CD4-positive, alpha-beta T cell treated with Interleukin-1 beta for 1 hour (primary cell): ENCODE measurements around the gene TIAM1.
A peak's percentile ranks its signal among the peaks of the same experiment; 100 is the strongest.

Source experiments
- DNase-seq, 2 donors: peaks; one replicate each; pipeline ENCODE4 v3.0.0-alpha.2; 2020 to 2022

TIAM1 gene, protein sequence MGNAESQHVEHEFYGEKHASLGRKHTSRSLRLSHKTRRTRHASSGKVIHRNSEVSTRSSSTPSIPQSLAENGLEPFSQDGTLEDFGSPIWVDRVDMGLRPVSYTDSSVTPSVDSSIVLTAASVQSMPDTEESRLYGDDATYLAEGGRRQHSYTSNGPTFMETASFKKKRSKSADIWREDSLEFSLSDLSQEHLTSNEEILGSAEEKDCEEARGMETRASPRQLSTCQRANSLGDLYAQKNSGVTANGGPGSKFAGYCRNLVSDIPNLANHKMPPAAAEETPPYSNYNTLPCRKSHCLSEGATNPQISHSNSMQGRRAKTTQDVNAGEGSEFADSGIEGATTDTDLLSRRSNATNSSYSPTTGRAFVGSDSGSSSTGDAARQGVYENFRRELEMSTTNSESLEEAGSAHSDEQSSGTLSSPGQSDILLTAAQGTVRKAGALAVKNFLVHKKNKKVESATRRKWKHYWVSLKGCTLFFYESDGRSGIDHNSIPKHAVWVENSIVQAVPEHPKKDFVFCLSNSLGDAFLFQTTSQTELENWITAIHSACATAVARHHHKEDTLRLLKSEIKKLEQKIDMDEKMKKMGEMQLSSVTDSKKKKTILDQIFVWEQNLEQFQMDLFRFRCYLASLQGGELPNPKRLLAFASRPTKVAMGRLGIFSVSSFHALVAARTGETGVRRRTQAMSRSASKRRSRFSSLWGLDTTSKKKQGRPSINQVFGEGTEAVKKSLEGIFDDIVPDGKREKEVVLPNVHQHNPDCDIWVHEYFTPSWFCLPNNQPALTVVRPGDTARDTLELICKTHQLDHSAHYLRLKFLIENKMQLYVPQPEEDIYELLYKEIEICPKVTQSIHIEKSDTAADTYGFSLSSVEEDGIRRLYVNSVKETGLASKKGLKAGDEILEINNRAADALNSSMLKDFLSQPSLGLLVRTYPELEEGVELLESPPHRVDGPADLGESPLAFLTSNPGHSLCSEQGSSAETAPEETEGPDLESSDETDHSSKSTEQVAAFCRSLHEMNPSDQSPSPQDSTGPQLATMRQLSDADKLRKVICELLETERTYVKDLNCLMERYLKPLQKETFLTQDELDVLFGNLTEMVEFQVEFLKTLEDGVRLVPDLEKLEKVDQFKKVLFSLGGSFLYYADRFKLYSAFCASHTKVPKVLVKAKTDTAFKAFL (N-terminal part only)

DNA sequence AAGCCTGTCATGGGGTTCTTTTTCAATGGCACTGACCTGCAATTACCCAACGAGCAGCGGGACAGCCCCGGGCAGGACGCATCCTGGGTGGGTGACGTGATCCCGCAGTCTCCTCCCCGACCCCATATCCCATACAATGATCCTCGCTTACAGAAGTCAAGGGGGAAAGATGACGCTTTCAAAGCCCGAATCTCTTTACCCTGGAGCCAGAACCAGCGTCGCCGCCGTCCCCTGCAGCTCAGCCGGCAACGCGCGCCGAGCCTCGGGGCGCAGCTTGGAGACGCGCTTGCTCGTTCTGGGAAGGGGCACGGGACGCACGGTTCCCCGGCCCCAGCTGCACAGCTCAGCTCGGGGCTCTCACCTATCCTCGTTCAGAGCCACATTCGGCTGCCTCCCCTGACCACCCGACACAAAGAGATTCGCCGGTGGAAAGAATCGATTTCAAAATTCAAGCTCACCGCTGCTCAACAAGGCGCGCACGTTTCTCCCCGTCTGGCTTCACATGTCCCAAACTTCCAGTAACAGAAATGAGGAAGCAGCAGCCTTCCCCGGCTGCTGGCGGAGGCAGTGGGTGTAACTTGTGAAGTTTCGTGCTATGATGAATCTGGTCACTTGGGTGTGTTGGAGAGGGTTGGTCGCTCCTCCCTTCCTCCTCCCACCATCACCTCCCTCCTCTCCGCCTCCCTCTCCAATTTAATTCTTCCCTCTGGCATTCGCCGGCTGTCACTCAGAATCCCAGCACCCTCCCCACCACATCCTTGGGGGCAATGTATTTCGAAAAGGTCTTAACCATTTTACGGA, at the start of gene TIAM1:
TSS of gene TIAM1 (minus strand) at position 582 of the 801 bp plus-strand sequence. CDS start 77,289 bp downstream, outside the sequence.
- DNase-seq = peak in 1 of 2 donors; percentile 47

DNA sequence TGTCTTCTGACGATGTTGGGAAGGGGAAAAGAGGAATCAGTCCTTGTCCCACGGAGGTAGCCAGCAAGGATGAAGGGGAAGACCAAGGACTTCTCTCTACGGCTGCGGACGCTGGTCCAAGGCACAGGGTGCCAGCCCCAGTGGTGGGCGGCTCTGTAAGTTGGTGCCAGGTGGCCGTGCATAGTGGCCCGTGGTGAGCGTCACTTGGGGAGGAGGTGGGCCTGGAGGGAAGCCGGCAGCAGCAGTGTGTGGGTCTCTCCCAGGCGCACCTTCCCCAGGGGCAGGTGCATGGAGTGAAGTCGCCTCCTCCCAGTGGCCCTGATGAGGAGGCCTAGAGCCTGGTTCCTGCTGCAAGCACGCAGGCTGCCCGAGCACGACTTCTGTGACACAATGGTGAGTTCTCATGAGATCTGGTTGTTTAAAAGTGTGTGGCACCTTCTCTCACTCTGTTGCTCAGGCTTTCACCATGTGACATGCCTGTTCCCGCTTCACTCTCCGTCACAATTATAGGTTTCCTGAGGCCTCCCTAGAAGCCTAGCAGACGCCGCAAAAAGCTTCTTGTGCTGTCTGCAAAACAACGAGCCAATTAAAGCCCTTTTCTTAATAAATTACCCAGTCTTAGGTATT, 43.6 kb upstream of the TIAM1 start:
- no peak for DNase-seq

DNA sequence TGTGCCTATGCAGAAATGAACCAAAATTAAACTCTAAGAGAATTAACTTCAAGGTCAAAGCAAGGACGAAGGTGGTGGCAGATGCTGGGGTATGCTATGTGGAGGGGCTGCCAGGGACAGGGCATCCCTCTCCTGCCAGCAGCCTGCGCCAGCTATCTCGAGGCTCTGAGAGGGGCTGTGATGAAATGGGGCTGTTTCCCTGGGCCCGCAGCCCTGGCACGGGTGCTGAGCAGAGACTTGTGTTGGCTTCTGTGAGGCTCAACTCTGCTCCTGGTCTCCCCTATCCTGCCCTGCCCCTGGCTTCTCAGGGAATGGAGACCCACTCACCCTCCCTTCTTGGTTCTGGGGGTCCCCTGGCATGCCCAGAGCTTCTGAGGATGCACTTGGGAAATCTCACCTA, 41.9 kb upstream of the TIAM1 start:
- DNase-seq = no peak

DNA sequence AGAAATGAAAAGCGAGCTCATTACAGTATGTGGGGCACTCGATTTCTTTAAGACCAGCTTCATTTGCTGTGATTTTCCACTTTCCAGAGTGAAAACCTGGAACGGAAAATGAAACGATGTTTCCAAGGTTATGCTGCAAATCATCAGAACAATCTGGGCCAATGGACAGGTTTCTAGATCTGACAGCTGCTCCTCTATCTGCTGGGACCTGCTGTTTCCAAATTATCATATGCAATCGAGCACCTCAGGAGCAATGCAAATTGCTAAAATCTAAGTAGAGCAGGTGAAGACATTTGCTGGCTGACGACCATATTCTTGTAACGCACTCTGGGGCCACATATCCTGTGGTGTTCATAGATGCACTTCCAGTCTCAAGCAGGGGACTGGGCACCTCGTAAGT, 39.7 kb upstream of the TIAM1 start:
- DNase-seq = no peak

DNA sequence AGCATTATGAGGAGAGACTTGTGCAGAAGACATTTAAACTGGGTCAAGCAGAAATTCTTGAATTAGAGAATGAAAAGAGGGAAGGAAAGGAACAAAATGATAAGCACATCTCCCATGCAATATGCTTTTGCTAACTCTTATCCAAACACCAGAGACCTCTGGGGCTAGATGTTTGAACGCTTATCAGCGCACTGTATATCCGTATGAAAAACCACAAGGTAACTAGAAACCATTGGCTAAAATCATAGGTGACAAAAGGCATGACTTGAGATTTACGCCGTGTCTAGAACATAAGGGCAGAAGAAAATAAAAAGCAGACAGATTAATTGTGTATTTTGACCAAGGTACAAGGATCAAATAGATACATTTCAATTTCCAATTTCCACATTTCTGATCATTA, 38.0 kb upstream of the TIAM1 start:
- DNase-seq = no peak

DNA sequence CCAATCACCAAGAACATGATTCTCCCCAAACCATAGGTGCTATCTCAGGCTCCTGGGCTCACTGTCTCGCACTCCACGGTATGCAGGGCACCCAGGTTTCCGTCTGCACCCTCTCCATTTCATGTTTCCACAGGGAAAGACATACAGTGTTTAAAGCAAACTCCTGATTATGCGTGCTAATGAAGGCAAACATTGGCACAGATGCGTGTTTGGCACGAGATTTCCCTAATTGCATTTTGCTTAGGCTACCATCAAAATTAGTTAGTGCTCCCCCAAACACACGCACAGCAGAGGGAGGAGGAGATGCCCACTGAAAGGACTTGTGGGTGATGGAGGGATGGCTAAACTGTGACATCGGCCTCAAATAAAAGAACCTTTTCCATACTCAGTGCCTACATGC, 32.2 kb upstream of the TIAM1 start:
- no peak for DNase-seq

DNA sequence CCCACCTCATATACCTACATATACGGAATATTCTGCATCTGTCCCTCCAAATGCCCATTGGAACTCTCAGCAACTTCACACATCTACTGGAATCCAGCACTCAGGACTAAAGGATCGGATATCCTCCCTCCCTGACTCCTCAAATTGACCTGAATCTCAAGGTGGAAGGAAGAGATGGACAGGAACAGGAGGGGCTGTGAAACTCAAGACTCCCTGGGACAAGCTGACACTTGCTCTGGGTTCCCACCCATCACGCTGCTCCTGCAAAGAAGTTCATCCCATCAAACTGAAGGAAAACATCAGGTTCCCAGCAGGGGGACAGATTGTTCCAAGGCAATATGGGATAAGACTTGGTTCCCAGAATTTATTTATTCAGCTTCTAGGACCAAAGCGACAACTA, 30.3 kb upstream of the TIAM1 start:
- no peak for DNase-seq

DNA sequence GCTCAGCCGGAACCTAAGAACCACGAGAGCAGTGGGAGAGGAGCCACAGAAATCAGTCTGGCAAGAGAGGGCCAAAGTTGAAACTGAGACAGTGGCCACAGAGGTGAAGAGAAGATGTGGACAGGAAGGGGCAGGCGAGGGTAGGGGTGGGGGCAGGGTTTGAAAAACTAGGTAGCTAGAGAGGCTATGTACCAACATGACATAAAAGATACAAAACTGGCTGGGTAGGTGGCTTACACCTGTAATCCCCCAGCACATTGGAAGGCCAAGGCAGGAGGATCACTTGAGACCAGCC, 28.4 kb upstream of the TIAM1 start:
- no peak for DNase-seq

DNA sequence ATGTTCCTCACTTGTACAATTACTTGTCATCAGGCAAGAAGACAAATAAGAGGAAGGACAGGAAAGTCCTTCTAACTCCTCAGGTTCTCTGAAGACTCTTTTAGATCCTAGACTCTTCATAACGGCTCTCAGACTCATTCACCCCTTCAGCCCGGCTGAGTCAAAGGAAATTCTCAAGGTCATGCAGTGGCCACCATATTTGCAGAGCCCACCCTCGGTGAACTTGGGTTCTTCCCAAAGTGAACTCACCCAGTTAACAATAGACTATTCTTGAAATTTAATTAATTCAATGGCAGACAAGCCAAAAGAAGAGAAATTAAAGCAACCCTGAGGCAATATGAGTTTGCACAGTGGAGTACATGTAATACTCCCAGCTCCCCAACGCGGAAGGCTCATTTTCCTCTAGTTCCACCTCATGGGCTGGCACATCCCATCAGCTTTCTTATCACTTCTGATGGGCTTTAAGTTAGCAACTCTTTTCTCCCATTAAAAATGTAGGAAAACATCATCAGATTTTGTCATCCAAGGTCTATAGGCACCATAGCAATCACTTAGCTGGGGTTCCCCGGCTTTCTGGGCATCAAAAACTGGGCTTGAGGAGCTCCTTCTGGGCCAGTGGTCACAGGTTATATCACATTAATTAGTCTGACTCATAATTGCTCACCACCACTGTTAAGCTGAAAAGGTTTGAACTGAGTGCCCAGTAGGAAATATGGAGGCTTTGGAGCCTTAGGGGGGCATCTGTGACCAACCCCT, 27.8 kb upstream of the TIAM1 start:
- no peak for DNase-seq

DNA sequence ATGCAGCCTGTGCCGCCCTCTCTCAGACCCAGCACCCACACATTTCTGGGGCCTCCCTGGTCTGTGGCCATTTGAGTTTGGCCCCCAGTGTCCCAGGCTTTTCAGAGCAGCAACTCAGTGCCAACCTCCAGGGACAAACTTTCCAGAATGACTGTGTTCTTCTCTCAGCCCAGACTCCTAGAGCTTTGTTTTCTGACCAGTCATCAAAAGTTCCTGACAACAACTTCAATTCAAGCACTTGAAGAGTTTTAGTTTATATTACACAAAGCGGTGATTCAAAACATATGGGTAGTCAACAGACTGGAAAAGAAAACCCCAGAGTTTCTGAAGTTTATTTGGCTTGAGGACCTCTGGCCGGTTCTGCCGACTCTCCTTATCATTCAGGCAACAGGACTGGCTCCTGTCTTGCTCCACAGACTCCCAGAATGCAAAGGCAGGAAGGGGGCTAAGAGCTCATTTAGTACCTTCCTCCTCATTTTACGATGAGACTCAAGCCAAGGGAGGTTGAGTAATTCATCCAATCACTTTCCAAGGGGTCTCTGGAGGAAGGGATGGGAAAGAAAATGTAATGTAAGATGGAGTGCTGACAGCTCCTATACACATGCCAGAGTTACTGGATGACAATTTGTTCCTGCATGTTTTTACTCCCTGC, 27.0 kb upstream of the TIAM1 start:
- no peak for DNase-seq

DNA sequence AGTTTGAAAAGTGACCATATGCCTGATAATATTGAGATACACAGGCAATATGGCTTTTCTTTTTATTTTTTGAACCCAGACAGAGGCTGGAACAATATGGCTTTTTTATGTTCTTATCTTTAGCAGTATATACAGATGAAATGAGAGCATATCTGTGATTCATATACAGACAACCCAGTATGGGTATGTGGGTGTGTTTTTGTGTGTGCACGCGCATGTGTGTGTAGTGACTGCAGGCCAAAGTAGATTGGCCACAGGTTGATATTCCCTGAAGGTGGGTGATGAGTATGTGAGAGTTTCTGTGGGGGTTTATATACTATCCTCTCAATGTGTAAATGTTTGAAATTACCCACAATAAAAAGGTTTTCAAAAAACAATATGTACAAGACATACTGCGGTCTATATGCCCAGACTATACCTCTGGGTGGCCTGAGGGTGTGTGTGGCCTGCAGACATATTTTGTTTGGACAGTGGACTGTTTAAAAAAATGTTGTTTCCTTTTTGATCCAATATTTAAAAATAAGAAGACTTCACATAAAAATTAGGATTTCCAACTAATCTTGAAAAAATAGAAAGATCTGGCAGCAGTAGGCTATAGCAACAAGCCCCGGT, 26.3 kb upstream of the TIAM1 start:
- no peak for DNase-seq

DNA sequence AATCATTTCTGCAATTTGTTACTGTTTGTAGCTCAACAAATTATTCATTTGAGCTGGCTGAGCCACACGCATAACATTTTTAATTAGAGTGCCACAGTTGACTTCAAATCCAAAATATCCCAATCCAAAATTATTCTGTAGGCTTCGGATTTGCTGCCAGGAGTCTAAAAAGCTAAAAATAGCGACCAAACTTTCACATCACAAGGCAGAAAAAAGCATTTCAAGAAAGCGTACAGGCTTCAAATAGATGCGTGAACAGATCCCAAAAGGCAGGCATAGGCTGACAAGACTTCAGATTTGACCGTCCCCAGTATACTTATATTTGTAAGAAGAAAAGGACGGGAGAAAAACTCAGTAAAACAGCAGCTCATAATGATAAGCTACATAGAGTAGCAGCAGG, 24.3 kb upstream of the TIAM1 start:
- DNase-seq = no peak

DNA sequence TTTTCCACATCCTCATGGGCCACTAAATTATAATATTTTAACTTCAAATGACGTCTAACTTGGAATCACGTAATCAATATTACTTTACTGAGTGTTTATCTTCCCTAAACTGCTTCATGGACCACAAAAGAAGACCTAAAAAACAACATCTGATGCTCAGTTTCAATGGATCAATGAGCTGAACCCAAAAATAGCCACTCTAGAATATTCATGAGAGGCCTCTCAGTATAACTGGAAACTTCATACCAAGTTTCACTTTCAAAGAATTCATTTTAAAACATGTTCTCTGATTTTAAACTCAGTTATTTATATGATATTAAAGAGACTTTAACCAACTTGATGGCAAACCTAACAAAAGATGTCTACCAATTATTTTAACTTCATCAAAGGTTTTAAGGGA, 23.7 kb upstream of the TIAM1 start:
- DNase-seq = no peak

DNA sequence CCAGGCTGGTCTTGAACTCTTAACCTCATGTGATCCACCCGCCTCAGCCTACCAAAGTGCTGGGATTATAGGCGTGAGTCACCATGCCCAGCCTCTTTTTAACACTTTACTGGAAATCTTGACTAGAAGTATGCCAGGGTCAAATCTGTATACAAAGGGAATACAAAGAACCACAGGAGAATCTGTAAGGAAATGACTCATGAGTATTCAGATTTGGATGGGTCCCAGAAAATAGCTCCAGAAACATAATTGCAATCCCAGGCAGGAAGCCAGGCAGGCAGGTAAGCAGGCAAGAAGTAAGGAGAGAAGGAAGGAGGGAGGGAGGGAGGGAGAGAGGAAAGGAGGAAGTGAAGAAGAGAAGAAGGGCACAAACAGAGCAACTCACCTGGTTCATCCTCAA, 22.8 kb upstream of the TIAM1 start:
- DNase-seq = no peak

DNA sequence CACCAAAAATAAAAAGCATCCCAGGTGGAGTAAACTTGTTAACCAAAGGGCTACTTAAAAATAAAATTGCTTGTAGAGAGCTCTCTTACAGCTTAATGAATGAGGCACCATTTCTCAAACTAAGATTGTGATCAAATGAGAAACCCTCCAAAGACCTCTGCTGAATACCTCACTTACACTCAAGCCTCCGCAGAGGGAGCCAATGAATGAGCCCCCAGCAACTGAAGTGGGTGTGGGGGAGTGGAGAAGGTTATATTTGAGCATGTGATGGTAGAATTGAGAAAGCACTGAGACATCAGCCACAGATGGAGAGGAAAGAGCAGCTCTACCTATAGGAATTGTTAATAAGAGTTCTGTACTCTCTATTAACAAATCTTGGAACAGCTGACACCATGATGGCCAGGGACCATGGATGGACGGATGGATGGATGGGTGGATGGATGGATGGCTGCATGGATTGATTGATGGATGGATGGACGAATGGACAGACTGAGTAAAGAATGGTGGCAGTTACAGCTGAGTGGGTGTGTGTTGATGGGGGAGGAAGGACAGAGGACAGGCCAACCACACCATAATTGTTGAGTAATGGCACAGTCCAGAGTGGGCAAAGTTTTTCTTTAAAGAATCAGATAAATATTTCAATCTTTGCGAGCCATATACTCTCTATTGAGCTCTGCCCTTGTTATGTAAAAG, 20.3 kb upstream of the TIAM1 start:
- no peak for DNase-seq

DNA sequence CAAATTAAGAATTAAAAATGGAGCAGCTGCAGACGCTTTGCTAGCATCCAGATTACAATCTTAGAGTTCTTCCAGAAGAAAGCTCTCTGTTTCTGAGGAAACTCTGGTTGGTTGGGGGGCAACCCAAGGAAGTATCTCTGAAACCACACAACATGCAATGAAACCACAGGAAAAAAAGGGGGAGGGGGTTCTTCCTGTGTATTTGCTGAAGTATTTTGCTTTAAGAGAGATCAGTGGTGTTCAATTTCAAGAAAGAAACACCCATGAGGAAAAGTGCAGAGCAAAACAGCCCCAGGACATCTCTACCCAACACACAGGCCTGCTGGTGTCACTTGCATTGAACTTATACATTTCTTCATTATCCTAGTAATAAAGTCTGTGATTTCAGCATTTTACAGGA, 19.7 kb upstream of the TIAM1 start:
- DNase-seq = no peak

DNA sequence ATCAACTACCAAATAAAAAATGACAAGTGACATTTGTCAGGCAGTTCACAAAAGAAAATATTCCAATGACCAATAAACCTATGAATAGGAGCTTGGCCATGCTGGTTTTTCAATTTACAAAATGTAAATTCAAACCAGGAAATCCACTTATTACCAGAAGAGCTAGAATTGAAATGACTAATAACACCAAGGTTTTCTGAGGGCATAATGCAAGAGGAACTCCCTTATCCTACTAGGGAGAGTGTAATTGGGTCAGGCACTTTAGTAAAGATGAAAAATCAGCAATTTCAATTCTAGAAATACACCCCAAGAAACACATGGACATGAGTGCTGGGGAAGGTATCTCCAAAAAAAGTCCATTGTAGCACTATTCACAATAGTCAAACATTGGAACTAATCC, 16.7 kb upstream of the TIAM1 start:
- no peak for DNase-seq

DNA sequence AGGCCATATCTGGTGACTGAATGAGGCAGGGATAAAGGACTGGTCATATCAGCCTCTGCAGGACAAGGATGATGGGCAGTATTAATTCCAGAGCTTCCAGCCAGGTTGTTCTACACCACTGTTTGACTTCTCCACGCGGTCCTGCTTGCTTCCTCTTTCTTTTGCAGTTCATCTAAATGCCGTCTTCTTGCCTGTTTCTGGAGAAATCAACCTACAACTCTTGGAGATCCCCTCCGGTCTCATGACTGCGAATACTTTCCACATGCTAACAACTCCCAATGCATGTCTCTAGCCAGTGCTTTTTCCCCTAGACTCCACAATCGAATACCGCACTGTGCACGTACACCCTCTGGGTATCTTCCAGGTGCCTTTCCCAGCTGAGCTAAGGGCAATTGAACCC, 14.1 kb upstream of the TIAM1 start:
- no peak for DNase-seq

DNA sequence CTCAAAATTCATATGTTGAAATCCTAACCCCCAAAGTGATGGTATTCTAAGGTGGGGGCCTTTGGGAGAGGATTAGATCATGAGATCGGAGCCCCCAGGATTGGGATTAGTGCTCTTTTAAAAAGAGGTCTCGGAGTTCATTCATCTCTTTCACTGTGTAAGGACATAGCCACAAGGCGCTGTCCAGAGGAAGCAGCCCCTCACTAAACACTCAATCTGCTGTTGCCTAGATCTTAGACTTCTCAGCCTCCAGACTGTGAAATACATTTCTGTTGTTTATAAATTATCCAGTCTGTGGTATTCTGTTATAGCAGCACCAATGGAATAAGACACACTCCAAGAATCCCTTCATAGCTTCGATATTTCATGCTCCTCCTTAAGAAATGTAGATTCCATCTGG, 12.4 kb upstream of the TIAM1 start:
- DNase-seq = no peak
